SKM-1 treated with dmso at 0.1 percent for 144 hours (cell line): ENCODE results near the gene DDX52.
"Not testable (repeated sequence)": the region's sequence is repeated elsewhere in the genome, so short reads cannot be mapped to it uniquely, and the experiment has no call there.

ENCODE experiments used
- DNase-seq: peaks from one replicate; lab custom pipeline; 2025; ENCODE audit not compliant: unreplicated experiment; lab: John Stamatoyannopoulos, UW

Gene DDX52, protein sequence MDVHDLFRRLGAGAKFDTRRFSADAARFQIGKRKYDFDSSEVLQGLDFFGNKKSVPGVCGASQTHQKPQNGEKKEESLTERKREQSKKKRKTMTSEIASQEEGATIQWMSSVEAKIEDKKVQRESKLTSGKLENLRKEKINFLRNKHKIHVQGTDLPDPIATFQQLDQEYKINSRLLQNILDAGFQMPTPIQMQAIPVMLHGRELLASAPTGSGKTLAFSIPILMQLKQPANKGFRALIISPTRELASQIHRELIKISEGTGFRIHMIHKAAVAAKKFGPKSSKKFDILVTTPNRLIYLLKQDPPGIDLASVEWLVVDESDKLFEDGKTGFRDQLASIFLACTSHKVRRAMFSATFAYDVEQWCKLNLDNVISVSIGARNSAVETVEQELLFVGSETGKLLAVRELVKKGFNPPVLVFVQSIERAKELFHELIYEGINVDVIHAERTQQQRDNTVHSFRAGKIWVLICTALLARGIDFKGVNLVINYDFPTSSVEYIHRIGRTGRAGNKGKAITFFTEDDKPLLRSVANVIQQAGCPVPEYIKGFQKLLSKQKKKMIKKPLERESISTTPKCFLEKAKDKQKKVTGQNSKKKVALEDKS

DNA sequence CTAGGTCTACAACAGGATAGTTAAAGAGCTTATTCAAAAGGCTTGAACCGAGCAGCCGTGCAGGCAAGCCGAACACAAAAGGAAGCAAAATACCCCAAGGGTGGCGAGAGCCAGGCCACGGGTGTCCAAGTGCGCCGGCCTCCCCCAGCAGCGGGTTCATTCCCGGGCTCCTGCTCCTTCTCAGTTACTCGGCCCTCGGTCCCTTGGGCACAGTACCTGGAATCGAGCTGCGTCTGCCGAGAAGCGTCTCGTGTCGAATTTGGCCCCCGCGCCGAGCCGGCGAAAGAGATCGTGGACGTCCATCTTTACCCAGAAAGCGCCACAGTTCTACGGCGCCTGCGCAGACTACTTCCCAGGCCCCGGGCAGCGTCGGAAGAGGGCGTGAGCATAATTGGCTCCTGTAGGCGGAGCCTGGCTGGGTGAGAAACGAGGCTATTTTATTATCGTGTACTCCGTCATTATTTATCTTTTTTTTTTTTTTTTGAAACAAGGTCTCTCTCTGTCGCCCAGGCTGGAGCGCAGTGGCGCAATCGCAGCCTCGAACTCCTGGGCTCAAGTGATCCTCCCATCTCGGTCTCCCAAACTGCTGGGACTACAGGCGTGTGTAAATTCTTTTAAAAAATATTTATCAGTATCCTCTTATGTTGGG lies at the start of gene DDX52:
Gene DDX52, minus strand, starts transcription at position 329 of the 649 bp plus-strand sequence. Its CDS starts 26 bp downstream, at position 303.
- DNase-seq = peak; percentile 79

DNA sequence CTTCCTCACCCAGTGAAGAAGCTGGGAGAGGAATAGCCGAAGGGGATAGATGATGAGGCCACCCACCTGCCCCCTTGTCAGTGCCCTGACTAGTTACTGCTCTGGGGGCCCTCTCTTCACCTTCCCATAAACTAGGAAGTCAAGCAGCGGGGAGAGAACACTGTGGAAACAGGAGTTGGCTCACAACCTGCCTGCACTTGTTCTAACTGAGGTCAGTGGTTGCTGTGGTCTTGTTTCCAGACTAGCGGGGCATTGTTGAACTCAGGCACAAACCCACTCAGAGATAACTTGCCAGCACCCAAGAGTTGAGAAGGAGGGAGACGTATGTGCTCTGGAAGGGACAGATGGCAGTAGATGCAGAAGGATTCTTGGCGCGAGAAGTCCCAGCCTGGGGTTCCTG lies 48.6 kb upstream of the DDX52 start:
- no peak for DNase-seq

DNA sequence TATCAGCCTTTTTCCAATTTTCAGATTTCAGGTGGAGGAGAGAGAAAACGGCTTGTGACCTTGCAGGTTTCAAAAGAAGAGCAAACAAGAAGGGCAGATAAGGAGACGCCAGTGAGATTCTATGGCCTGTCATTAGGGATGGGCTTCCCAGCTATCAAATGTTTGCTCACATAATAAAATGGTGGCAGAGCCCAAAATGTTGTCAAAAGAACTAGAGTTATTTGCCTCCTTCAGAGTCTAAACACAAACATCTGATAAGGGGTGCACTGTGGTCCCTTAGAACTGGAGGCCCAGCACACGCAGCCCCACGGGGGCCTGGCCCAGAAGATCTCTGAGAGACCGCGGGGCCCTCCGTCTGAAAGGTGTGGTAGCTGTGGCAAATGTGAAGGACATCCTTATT lies 46.1 kb upstream of the DDX52 start:
- DNase-seq = no peak

DNA sequence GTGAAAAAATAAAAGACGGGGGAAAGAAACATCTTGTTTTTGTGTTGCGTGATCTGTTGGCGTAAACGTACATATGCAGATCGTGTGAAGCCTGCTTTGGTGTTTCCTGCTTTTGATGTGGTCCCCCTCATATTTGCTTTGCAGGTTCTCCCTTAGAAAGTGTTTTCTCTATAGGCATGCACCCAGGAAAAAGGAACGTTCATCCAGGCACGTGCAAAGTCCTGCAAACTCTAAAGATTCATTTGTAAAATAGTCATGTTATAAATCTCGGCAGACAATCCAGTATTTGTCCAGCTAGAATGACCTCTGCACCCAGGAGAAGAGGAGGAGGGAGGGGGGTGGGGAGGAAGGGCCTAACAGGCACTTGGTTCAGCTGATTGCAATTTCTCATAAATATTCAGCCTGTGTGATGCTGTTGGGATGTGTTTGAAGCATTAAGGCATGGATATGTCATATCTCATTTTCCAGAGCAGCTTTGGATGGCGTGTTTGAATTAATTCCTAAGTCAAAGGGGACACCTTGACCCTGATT lies 40.3 kb upstream of the DDX52 start:
- DNase-seq = no peak

DNA sequence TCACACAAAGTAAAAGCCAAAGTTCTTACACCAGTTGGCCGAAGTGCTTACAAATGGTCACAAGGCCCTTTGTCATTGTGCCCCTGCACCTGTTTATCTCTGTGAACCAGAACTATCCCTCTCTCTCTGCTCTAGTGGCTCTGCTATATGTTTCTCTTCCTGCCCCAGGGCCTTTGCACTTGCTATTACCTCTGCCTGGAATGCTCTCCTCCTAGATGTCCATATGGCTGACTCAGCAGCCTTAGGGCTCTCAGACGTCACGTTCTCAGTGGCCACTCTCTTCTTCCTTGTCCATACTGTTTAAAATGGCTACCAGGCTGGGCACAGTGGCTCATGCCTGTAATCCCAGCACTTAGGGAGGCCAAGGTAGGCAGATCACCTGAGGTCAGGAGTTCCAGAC lies 38.8 kb upstream of the DDX52 start:
- no peak for DNase-seq

DNA sequence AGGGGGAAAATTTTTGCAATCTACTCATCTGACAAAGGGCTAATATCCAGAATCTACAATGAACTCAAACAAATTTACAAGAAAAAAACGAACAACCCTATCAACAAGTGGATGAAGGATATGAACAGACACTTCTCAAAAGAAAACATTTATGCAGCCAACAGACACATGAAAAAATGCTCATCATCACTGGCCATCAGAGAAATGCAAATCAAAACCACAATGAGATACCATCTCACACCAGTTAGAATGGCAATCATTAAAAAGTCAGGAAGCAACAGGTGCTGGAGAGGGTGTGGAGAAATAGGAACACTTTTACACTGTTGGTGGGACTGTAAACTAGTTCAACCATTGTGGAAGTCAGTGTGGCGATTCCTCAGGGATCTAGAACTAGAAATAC lies 36.7 kb upstream of the DDX52 start:
- DNase-seq = not testable (repeated sequence)

DNA sequence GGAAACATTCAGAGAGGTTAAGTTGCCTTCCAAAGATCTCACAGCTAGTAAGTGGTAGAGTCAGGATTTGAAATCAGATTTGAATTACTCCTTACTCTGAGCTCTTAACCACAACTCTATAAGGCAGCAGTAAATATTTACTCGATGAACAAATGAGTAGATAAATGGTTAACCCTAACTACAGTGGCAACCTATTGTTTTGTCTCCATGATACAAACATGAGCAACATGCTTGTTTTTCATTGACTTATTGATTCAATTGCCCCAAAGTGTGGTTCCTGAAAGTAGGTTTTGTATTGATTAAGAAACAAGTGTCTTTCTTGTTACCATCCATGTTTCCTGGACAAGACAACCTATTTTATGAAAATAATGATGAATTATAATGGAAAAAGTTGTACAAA lies 34.8 kb upstream of the DDX52 start:
- no peak for DNase-seq

DNA sequence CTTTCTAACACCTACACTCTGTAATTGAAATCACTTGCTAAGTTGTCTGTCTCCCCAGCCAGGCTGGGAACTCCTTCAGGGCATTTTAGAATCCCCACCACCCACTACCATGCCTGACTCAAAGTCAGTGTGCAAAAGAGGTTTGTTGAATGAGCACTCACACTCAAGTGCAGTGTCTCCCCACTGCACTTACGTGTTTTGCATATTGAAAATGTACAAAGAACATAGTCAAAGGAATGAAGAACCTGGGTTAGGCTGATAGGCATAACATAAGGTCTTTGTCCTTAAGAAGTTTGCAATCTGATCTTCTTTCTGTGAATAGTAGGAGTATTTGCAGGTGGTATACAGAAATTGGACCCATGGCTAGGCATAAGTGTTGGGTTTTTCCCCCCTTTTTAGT lies 33.8 kb upstream of the DDX52 start:
- DNase-seq = no peak

DNA sequence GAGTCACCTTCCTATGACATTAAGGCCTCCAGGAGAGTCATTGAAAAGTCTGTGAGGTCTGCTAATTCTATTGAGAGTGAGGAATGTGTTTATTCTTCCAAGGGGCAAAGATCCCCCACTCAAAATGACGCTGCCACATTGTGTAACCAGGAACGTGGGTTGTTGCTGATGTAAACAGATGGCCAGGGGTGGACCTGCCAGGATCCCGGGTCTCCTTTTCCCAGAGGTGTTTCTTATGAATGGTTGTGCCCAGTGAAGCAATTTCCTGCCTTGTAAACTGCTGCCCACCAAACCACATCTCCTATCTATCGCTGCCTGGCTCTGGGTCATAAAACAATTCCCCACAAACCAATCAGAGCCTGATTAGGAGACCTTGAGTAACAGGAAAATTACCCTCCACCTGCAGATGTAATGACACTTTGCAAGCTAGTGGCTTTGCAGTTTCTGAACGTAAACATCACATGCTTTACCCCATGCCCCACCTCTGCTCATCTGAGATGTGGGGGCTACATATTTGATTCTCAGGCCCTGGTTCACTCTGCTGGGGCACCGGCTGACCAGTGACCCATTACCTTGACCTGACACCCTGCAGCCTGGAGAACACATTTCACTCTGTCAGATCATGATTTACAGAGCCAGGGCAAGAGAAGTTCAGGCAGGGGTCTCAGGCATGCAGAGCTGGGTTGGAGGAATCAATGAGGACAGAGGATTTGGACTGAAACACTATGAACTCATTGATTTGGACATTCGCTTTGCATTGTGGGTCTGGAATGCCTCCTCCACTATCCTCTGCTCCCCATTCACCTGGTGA lies 33.1 kb upstream of the DDX52 start:
- no peak for DNase-seq

DNA sequence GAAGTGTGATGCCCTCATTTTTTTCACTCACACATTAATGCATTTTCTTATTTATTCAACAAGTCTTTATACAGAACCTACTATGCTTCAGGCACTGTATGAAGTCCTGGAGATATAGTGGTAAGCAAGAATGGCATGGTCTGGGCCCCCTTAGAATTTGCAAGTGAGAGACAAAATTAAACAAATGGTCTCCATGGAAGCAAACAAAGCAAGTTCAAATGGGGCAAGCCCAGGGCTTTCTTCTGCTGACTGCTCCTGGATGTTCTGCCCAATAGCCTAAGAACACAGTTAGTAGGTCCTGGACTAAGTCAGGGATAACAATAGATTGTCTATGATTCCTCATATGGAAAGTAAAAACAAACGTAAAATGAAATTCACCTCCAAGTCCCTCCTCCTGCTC lies 31.3 kb upstream of the DDX52 start:
- no peak for DNase-seq

DNA sequence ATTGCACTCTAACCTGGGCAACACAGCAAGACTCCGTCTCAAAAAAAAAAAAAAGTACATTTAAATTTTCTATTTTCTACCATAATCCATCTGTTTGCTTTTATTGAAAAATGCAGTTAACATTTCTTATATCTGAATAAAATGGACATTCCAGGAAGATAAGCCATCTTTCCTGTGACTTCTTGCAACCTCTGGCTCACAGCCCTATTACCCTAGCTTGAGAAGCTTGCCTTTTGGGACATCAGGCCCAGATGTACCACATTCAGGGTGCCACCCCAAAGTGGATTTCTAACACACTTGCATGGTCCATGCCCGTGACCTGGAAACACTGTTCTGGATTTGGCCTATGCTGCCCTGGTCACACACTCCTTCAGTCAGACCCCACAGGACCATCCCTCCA lies 30.1 kb upstream of the DDX52 start:
- DNase-seq = no peak

DNA sequence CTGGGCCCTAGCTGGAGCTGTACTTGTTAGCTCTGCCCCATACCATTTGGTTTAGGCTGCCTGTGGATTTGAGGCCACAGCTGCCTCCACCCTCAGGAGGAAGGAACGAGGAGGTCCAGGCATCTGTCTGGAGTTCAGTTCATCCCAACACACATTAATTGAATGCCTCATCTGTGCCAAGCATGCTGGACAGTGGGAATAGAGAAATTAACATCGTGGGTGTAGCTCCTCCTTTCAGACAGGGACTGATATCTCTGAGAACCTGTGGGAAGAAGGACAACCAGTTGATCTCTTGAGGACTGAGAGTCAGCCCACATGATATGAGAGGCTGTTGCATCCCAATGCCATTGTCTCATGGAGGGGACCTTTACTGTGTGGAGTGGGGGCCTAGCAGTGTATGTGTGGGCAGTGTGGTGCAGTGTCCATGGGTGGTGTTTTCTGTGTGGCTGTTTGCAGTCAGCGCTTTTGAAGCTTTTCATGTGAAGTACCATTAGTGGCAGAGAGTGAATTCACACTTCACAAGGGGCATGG lies 29.4 kb upstream of the DDX52 start:
- no peak for DNase-seq

DNA sequence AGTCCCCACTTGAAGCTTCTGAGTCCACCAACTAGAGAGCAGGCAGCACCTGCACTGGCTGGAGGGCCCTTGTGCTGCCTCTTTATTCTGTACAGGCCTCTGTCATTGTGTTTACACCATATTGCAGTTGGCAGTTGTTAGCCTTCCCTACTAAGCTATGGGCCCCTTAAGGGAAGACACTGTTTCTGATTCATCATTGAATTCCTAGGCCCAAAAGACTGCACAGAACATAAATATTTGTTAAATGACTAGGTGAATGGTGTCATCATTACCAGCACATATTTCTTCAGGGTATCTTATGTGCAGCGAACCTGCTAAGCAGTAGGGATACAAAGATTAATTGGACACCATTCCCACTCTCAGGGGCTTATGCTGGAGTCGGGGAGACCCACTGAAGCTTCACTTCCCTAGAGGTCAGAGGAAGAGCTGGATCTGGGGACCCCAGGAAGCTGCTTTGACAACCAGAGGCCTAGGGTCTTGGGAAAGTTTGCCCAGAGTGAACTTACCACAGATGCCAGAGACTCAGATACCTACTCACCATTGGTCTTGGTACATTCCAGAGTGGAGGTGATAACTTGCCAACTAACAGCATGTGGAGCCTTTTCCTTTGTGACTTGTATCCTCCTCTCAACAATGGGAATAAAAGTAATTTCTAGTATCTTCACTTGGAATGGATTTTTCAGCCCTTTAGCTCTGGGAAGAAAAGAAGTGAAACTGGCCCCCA lies 28.7 kb upstream of the DDX52 start:
- no peak for DNase-seq

DNA sequence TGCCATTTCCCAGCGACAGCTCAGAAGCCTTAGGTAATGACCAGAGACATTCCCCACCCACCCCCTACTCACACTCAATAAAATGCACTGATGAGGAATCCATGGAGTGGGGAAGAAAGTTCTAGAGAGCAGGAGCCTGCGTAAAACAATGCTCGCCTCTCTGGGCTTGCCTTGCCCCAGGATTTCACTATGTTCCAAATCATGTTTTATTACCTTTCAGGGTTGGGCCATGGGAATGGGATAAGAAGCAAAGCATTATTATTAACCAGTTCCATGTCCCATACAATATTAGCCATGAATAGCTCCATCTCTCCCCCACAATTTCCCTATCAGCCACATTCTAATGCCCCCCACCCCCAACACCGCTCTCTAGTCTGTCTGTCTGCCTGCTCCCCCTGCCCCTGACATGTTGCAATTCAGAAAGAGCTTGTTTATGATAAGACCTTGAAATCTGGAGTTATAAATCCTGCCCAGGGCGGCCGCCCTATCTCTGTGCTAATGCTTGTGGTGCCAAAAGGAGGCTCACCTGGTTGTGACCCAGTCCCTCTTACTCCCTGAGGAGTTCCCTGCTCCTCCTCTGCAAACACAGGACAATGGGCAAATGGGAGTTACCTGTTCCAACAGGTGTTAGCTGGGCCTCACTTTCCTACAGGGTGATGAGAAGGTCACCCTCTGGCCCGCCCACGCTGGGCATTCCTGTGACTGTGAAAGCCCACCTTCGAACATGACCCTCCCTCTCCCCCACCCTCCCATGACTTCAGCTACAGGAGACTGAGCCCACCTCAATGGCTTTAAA lies 28.0 kb upstream of the DDX52 start:
- DNase-seq = no peak

DNA sequence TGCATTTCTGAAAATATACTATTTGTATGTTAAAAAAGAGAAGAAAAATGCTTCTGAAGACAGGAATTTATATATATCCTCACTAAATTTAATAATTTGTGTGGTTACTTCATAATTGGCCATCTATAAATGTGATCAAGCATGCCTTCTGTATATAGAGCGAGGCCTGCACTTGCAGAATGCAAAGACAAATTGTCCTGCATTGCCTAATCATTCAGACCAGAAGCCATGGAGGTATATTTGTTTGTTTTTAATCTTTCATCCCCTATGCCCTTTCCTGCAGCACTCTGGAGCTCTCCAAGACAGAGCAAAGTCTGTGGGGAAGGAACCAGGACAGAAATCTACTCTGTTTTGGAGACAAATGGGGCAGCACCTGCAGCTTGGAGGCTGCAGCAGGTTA lies 23.8 kb upstream of the DDX52 start:
- DNase-seq = no peak

DNA sequence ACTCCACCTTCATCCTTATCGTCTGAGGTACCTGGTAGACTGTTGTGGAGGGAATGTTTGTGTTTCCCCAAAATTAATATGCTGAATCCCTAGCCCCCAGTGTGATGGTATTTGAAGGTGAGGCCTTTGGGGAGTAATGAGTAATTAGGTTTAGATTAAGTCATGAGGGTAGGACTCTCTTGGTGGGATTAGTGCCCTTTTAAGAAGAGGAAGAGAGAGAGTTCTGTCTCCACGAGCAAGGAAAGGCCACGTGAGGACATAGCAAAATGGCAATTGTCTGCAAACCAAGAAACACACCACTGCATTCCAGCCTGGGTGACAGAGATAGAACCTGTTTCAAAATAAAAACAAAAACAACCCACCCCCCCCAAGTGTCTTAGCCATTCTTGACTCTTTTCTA lies 21.0 kb upstream of the DDX52 start:
- no peak for DNase-seq

DNA sequence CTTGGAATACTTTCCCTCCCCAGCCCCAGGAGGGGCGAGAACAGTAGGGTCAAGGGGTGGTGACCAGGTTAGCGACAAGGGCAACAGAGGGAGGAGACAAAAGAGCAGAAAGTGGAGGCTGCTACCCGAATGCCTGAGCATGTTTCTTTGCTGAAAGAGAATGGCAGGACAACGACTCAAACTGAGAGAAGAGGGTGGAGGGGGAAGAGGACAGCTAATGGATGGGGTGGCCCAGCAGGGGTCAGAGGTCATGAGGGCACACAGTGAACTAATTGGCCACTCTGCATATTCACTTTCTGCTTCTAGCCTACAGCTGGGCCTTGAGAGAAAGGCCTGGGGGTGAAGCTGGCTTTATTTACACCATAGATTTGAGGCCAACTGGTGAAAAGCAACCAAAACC lies 19.1 kb upstream of the DDX52 start:
- no peak for DNase-seq

DNA sequence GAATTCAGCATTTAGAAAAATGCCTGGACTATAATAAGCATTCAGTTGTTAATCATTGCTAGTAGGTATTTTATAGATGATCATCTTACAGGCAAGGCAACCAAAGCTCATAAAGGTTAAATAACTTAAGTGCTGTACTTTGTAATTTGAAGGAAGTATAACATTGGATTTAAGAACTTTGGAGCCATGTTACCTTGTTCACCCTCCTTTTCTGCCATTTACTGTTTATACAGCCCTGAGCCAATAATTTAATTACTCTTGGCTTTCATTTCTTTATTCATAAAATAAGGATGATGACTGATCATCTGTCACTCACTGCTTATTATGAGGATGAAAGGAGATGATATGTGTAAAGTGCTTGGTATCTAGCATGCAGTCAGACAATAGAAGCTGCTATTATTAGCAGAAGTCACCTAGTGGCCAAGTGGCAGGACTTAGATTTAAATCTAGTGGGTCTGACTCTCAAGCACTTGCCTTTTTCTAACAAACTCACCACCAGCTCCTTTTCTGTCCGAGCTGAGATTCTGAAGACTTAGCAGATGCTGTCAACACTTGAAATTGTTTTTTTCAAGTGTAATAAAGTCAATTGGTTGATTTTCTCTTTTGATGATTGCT lies 18.3 kb upstream of the DDX52 start:
- DNase-seq = no peak

DNA sequence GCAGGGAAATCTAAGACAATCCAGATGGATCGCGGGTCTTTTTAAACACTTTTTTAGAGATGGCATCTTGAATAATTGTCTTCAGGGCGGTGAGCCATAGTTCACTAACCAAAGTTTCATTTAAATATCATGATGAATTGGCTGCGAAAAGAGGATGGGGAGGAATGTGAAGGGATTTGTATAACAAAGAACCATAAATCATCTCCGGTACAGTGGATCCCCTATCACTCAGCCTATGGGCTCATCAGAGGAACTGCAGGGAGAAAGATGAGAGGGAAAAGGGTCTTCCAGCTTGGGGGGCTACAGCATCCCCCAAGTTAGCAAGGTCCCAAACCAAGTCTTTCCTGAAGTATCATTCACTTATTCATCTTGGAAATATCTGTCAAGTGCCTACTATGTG lies 16.7 kb upstream of the DDX52 start:
- DNase-seq = no peak
